Measurements from ENCODE around the gene RBMS1. TPM values are rescaled to one million over a fixed set of nuclear protein-coding genes. Genes with fewer than 3 reads are reported as not detected.
A peak's percentile ranks its signal among the peaks of the same experiment; 100 is the strongest.

The RBMS1 gene
- total RNA-seq, 3 donors from 2014 or later (not counting 1 experiment from before 2014, with no cell fraction given) = 111 to 167 (median 132) TPM

- Mint-ChIP-seq H3K4me1 (peaks cover 17 to 21% of the 10 kb centered on the region in 2 donors), H3K27me3 (ENCODE audit: low read depth in 2 of 2) (no peaks in the 10 kb centered on the region), H3K36me3 (peaks cover 38% of the 10 kb centered on the region), H3K27ac (peak overlapping the region in 1 of 2 donors; percentile 25), H3K9me3 (no peaks in the 10 kb centered on the region), H3K4me3 (no peak overlapping the region)
- H3K4me3 ChIP-seq (ENCODE audit: low read length) = no peak overlapping the region
- no peaks in the 10 kb centered on the region for H3K27me3 ChIP-seq (ENCODE audit: control insufficient read depth, insufficient read depth, low read length)
- no peaks in the 10 kb centered on the region for H3K4me1 ChIP-seq (ENCODE audit: control insufficient read depth, insufficient read depth, low read length)
- no peaks in the 10 kb centered on the region for H3K9me3 ChIP-seq (ENCODE audit: control insufficient read depth, insufficient read depth, low read length)
- intact Hi-C loops (cut with micrococcal nuclease) = no loop called here
- no peak for DNase-seq
- no peak overlapping the region for H3K27ac ChIP-seq (ENCODE audit: low read length)
- peaks cover 80% of the 10 kb centered on the region for H3K36me3 ChIP-seq (ENCODE audit: control insufficient read depth, insufficient read depth, low read length)
- WGBS (ENCODE audit: insufficient coverage) = 94% methylated on average over 6 of the region's 6 CpGs
- TF ChIP-seq, protein P1, sequence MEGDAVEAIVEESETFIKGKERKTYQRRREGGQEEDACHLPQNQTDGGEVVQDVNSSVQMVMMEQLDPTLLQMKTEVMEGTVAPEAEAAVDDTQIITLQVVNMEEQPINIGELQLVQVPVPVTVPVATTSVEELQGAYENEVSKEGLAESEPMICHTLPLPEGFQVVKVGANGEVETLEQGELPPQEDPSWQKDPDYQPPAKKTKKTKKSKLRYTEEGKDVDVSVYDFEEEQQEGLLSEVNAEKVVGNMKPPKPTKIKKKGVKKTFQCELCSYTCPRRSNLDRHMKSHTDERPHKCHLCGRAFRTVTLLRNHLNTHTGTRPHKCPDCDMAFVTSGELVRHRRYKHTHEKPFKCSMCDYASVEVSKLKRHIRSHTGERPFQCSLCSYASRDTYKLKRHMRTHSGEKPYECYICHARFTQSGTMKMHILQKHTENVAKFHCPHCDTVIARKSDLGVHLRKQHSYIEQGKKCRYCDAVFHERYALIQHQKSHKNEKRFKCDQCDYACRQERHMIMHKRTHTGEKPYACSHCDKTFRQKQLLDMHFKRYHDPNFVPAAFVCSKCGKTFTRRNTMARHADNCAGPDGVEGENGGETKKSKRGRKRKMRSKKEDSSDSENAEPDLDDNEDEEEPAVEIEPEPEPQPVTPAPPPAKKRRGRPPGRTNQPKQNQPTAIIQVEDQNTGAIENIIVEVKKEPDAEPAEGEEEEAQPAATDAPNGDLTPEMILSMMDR (IDR thresholded peaks at IDR 0.05) = no peak
- ATAC-seq = no peak
These were observed 216.5 kb downstream of the RBMS1 start for GRCh38 chr2:160277151-160277550.

DNA sequence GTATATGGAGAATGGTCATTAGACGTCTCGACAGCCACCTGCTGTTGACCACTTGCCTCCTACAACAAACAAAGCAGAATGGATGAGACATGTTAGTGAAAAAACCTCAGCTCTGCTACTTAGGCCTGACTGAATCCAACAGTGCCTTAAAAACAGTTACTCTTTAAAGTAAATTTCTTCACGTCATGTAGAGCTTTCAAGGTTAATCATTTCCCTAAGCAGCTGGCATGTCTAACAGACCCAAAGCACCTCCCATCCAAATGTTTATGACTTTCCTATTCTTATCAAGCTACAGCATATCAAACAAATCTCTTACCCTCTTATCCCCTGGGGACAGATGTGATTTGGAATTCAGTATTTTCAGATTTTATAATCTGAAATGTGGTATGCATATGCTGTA is 218.0 kb downstream of the RBMS1 start:
- Histone ChIP-seq H3K27me3 (ENCODE audit: control insufficient read depth, insufficient read depth, low read length) (no peaks in the 10 kb centered on the region), H3K4me3 (ENCODE audit: low read length) (no peak overlapping the region), H3K36me3 (ENCODE audit: control insufficient read depth, insufficient read depth, low read length) (peaks cover 73% of the 10 kb centered on the region), H3K4me1 (ENCODE audit: control insufficient read depth, insufficient read depth, low read length) (no peaks in the 10 kb centered on the region), H3K27ac (ENCODE audit: low read length) (no peak overlapping the region), H3K9me3 (ENCODE audit: control insufficient read depth, insufficient read depth, low read length) (no peaks in the 10 kb centered on the region)
- Mint-ChIP-seq H3K36me3 (peaks cover 38% of the 10 kb centered on the region), H3K27me3 (ENCODE audit: low read depth in 2 of 2) (no peaks in the 10 kb centered on the region), H3K9me3 (no peaks in the 10 kb centered on the region), H3K4me1 (peaks cover 16 to 20% of the 10 kb centered on the region in 2 donors), H3K27ac (peak overlapping the region; percentile 25 to 43), H3K4me3 (no peak overlapping the region)
- TF ChIP-seq, protein P1 (IDR thresholded peaks at IDR 0.05) = no peak
- DNase-seq = no peak
- intact Hi-C loops (cut with micrococcal nuclease) = no loop called here
- WGBS (ENCODE audit: insufficient coverage) = 88% methylated on average over 2 of the region's 3 CpGs
- no peak for ATAC-seq

- peaks cover 22 to 27% of the 10 kb centered on the region in 2 donors for H3K4me1 Mint-ChIP-seq
- ATAC-seq (no peak), DNase-seq (peak in 1 of 2 donors; percentile 19)
- Histone ChIP-seq H3K9me3 (ENCODE audit: control insufficient read depth, insufficient read depth, low read length) (no peaks in the 10 kb centered on the region), H3K36me3 (ENCODE audit: control insufficient read depth, insufficient read depth, low read length) (peaks cover 33% of the 10 kb centered on the region), H3K27me3 (ENCODE audit: control insufficient read depth, insufficient read depth, low read length) (no peaks in the 10 kb centered on the region), H3K4me1 (ENCODE audit: control insufficient read depth, insufficient read depth, low read length) (peaks cover 16% of the 10 kb centered on the region), H3K4me3 (ENCODE audit: low read length) (no peak overlapping the region), H3K27ac (ENCODE audit: low read length) (no peak overlapping the region)
- peak overlapping the region; percentile 92 to 93 for H3K27ac Mint-ChIP-seq
- H3K4me3 Mint-ChIP-seq = no peak overlapping the region
- intact Hi-C loops (cut with micrococcal nuclease) = no loop called here
- H3K36me3 Mint-ChIP-seq = peaks cover 17% of the 10 kb centered on the region
- TF ChIP-seq, protein P1 (IDR thresholded peaks at IDR 0.05) = no peak
- no peaks in the 10 kb centered on the region for H3K9me3 Mint-ChIP-seq
- H3K27me3 Mint-ChIP-seq (ENCODE audit: low read depth in 2 of 2) = no peaks in the 10 kb centered on the region
- 90% methylated on average over 21 of the region's 21 CpGs for WGBS (ENCODE audit: insufficient coverage)
These were observed 222.2 kb downstream of the RBMS1 start for GRCh38 chr2:160271171-160272086.
